Peyer's patch (tissue), 4 donors: ENCODE measurements around the gene JAK1. TPM values are rescaled to one million over a fixed set of nuclear protein-coding genes. Genes with fewer than 3 reads are reported as not detected.

Experiments used
- DNase-seq, 3 donors: peaks; one replicate each; pipeline ENCODE4 v3.0.0-alpha.2; 2017 to 2019
- H3K27ac ChIP-seq, 4 donors: fragments of 200-600 bp; sonication (generic); one replicate each; pipeline ENCODE4 v1.5.1; 2016 to 2019
- H3K27me3 ChIP-seq, 2 donors: fragments of 200-600 bp; sonication (generic); one replicate each; pipeline ENCODE4 v1.5.1; 2019
- H3K36me3 ChIP-seq, 3 donors: fragments of 200-600 bp; sonication (generic); one replicate each; pipeline ENCODE4 v1.5.1; 2016 to 2019
- H3K4me1 ChIP-seq, 4 donors: fragments of 200-600 bp; sonication (generic); one replicate each; pipeline ENCODE4 v1.5.1; 2016 to 2019
- H3K4me3 ChIP-seq, 4 donors: fragments of 200-600 bp; sonication (generic); 1 replicate in 3 of 4; 2 replicates in 1 of 4; pipeline ENCODE4 v1.5.1; 2016 to 2019; ENCODE audit warnings: mild to moderate bottlenecking in 1 of 4
- H3K9me3 ChIP-seq, 4 donors: fragments of 200-600 bp; sonication (generic); one replicate each; pipeline ENCODE4 v1.5.1; 2016 to 2019; ENCODE audit warnings: mild to moderate bottlenecking in 1 of 4
- CTCF ChIP-seq, 6 experiments: fragments of 450-650 bp in 4 of 6; fragments of 200-600 bp in 2 of 6; sonication (generic) in 1 of 6; IDR thresholded peaks; one replicate each; pipeline ENCODE4 v1.5.1; 2017 to 2019; ENCODE audit warnings: antibody characterized with exemption in 6 of 6, mild to moderate bottlenecking in 3 of 6, moderate library complexity in 1 of 6
- POLR2A ChIP-seq, 2 donors: fragments of 450-650 bp; IDR thresholded peaks; one replicate each; pipeline ENCODE4 v1.5.1; 2017; ENCODE audit warnings: antibody characterized with exemption in 2 of 2, mild to moderate bottlenecking in 2 of 2, moderate library complexity in 2 of 2
- total RNA-seq, 4 donors: library from RNA; depleted of rRNA; stranded (reverse); fragments of >200 nt; gene quantifications; one replicate each; pipeline ENCODE4 v1.1.0, GENCODE V29; 2016

The JAK1 gene
- total RNA-seq, 4 donors from 2014 or later: 116 to 251 (median 126) TPM

- no peaks in the 10 kb centered on the region for H3K27me3 ChIP-seq
- no peak overlapping the region for H3K4me3 ChIP-seq
- DNase-seq: no peak
- H3K36me3 ChIP-seq: peaks cover 0 to 82% (median 0%) of the 10 kb centered on the region in 3 donors
- TF ChIP-seq CTCF (IDR thresholded peaks at IDR 0.05) (no peak), POLR2A (IDR thresholded peaks at IDR 0.05) (no peak)
- no peaks in the 10 kb centered on the region for H3K4me1 ChIP-seq
- H3K9me3 ChIP-seq: no peaks in the 10 kb centered on the region
- H3K27ac ChIP-seq: no peak overlapping the region
Observed at GRCh38 chr1:64839261-64839660, 127.1 kb downstream of the JAK1 start.

GRCh38 chr1:64838486-64838885 lies 127.9 kb downstream of the JAK1 start:
- Histone ChIP-seq H3K27me3 (no peaks in the 10 kb centered on the region), H3K9me3 (no peaks in the 10 kb centered on the region), H3K4me1 (no peaks in the 10 kb centered on the region), H3K36me3 (peaks cover 0 to 82% (median 0%) of the 10 kb centered on the region in 3 donors), H3K27ac (no peak overlapping the region), H3K4me3 (no peak overlapping the region)
- DNase-seq: no peak
- TF ChIP-seq CTCF (IDR thresholded peaks at IDR 0.05) (no peak), POLR2A (IDR thresholded peaks at IDR 0.05) (no peak)

- H3K27ac ChIP-seq: no peak overlapping the region
- TF ChIP-seq CTCF (IDR thresholded peaks at IDR 0.05) (no peak), POLR2A (IDR thresholded peaks at IDR 0.05) (no peak)
- H3K9me3 ChIP-seq: no peaks in the 10 kb centered on the region
- H3K4me1 ChIP-seq: no peaks in the 10 kb centered on the region
- H3K4me3 ChIP-seq: no peak overlapping the region
- peaks cover 0 to 92% (median 0%) of the 10 kb centered on the region in 3 donors for H3K36me3 ChIP-seq
- H3K27me3 ChIP-seq: no peaks in the 10 kb centered on the region
- DNase-seq: no peak
Observed at GRCh38 chr1:64836802-64837201, 129.5 kb downstream of the JAK1 start.

- Histone ChIP-seq H3K27me3 (no peaks in the 10 kb centered on the region), H3K4me1 (no peaks in the 10 kb centered on the region), H3K4me3 (no peak overlapping the region), H3K36me3 (peaks cover 0 to 79% (median 0%) of the 10 kb centered on the region in 3 donors), H3K9me3 (no peaks in the 10 kb centered on the region), H3K27ac (no peak overlapping the region)
- TF ChIP-seq POLR2A (IDR thresholded peaks at IDR 0.05): no peak
- TF ChIP-seq CTCF (IDR thresholded peaks at IDR 0.05): no peak
- no peak for DNase-seq
Observed at GRCh38 chr1:64834734-64835133, 131.6 kb downstream of the JAK1 start.

- Histone ChIP-seq H3K9me3 (no peaks in the 10 kb centered on the region), H3K4me3 (no peak overlapping the region), H3K27me3 (no peaks in the 10 kb centered on the region), H3K36me3 (peaks cover 0 to 43% (median 0%) of the 10 kb centered on the region in 3 donors), H3K4me1 (no peaks in the 10 kb centered on the region), H3K27ac (no peak overlapping the region)
- TF ChIP-seq POLR2A (IDR thresholded peaks at IDR 0.05): no peak
- TF ChIP-seq CTCF (IDR thresholded peaks at IDR 0.05): no peak
- no peak for DNase-seq
Observed at GRCh38 chr1:64830030-64830651, 136.2 kb downstream of the JAK1 start.
